Gastrocnemius medialis (tissue), 4 donors: ENCODE measurements around the gene PKP4.

Experiments
- POLR2A ChIP-seq, 2 donors: fragments of 450-650 bp; IDR thresholded peaks; one replicate each; pipeline ENCODE4 v1.6.1; 2017; ENCODE audit warnings: antibody characterized with exemption in 2 of 2, mild to moderate bottlenecking in 2 of 2, moderate library complexity in 2 of 2
- TF ChIP-seq, protein P1 (sequence below), 5 experiments: fragments of 450-650 bp in 3 of 5; fragments of 200-600 bp in 2 of 5; sonication (generic) in 2 of 5; IDR thresholded peaks in 4 of 5; conservative IDR thresholded peaks in 1 of 5; 1 replicate in 4 of 5; 2 replicates in 1 of 5; pipeline ENCODE4 v1.5.1; 2016 to 2019; ENCODE audit warnings: antibody characterized with exemption in 5 of 5, mild to moderate bottlenecking in 3 of 5, moderate library complexity in 3 of 5

DNA sequence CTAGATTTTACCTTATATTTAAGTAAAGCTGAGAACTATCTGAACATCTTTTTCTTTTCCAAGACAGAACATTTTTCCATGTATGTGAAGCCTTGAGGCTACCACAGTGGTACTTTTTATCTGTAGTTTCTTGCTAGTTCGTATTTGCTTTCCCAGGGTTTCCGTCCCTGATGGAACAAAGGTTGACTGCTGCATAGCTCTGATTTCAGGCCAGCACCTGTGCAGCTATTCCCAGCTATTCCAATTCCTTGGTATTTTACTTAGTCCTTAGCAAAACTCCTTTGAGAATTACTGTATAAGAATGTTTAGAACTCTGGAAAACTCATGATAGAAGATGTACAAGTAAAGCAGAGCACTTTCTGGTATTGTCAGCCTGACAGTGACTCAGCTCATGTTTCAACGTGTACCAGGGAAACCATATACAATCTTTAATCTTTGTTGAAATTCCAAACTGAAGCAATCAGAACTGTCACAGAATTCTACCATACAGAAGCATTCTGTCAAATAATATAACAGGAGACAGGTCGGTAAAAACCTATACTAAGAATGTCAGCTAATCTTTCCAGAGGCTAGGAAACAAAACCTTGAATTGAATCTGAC lies 162.2 kb downstream of the PKP4 start:
- TF ChIP-seq, protein P1, sequence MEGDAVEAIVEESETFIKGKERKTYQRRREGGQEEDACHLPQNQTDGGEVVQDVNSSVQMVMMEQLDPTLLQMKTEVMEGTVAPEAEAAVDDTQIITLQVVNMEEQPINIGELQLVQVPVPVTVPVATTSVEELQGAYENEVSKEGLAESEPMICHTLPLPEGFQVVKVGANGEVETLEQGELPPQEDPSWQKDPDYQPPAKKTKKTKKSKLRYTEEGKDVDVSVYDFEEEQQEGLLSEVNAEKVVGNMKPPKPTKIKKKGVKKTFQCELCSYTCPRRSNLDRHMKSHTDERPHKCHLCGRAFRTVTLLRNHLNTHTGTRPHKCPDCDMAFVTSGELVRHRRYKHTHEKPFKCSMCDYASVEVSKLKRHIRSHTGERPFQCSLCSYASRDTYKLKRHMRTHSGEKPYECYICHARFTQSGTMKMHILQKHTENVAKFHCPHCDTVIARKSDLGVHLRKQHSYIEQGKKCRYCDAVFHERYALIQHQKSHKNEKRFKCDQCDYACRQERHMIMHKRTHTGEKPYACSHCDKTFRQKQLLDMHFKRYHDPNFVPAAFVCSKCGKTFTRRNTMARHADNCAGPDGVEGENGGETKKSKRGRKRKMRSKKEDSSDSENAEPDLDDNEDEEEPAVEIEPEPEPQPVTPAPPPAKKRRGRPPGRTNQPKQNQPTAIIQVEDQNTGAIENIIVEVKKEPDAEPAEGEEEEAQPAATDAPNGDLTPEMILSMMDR (IDR thresholded peaks at IDR 0.05 in 4 of 5, conservative IDR thresholded peaks at IDR 0.05 in 1 of 5): no peak
- TF ChIP-seq POLR2A (IDR thresholded peaks at IDR 0.05): no peak
